K562 treated with DMSO at 1 percent for 12 hours (cell line): ENCODE measurements around the gene GBA2. TPM values are rescaled to one million over a fixed set of nuclear protein-coding genes. Genes with fewer than 3 reads are reported as not detected.

ENCODE experiments used
- total RNA-seq: library from RNA; unstranded; fragments of 300-600 nt; gene quantifications from 2 replicates; pipeline ENCODE4 v1.2.3, GENCODE V29; 2022; ENCODE audit not compliant: insufficient read depth

Gene GBA2
- 30.1 and 65.7 TPM in 2 replicates for total RNA-seq

DNA sequence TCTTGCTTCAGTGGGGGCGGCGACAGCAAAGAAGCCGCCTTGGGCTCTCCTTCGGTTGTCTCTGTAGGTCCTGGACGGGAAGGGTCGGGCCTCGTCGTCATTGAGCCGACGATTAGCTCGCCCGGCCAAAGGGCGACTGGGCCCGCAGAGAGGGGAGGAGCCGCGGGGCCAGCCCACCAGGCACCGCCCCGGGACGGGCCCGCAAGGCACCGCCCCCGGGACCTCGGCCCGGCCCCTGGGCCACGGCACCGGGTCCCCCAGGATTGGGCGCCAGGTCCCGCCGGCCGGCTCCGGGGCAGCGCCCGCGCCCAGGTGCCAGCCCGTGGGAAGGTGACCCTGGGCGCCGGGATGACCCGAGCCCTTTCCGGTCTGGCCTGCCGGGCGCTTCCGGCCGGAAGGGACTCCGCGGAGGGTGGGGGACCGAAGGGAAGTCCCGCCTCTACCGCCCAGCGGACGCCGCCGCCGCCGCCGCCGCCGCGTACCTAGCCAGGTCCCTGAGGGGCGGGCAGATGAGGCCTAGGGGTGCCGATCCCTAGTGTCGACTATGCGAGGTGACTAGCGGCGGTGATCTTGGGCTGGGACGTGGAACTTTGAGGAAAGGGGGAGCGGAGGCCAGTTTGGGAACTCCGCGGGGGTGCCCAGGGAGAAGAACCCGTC lies at the start of gene GBA2, which contains the start of gene RGP1:
GBA2 (minus strand) TSS at position 371 of the 657 bp plus-strand sequence. CDS start 524 bp downstream, outside the sequence.
RGP1 (plus strand) TSS at position 430 of the 657 bp plus-strand sequence. CDS start 469 bp downstream, outside the sequence.

DNA sequence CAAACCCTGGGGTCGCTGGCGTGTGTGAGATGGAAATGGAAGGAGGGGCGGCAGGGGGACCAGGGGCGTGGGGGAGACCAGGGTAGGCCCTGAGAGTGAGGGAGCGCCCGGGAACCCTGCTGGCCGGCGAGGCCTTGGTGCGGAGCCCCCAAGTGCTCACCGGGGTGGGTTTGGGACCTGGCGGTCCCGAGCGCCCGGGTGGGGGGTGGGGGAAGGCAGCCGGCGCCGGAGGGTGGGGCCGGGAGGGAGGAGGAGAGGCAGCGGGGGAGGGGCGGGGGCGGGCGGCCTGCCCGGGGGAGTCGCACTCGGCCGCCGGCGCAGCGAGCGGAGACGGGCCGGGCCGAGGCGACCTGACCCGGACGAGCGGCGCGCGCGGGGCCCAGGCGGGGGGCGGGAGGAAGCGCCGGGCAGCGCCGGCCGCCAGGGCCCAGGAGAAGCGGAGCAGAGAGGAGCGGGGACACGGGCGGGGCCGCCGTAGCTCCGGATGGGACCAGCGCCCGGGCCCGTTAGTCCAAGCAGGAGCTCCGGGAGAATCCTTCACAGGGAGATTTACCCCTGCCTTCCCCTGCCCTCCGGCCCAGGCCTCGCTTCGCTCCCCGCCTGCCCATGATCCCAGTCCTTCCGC lies 42.4 kb upstream of the GBA2 start, which contains the start of gene NPR2:
NPR2 (plus strand) TSS at position 295 of the 625 bp plus-strand sequence. CDS start 818 bp downstream, outside the sequence.

GRCh38 chr9:35754264-35754663 lies 5.2 kb upstream of the GBA2 start, which contains the start of gene MSMP:
TSS of gene MSMP (minus strand) at chr9:35754276. CDS start at chr9:35754129, 147 bp downstream.

GRCh38 chr9:35732185-35732799 lies 16.7 kb downstream of the GBA2 start, which contains the start of the genes CREB3 and TLN1:
TSS of gene CREB3 (plus strand) at chr9:35732666. CDS start at chr9:35732773, 107 bp downstream.
TSS of gene TLN1 (minus strand) at chr9:35732195. CDS start at chr9:35725694, 6,501 bp downstream.

DNA sequence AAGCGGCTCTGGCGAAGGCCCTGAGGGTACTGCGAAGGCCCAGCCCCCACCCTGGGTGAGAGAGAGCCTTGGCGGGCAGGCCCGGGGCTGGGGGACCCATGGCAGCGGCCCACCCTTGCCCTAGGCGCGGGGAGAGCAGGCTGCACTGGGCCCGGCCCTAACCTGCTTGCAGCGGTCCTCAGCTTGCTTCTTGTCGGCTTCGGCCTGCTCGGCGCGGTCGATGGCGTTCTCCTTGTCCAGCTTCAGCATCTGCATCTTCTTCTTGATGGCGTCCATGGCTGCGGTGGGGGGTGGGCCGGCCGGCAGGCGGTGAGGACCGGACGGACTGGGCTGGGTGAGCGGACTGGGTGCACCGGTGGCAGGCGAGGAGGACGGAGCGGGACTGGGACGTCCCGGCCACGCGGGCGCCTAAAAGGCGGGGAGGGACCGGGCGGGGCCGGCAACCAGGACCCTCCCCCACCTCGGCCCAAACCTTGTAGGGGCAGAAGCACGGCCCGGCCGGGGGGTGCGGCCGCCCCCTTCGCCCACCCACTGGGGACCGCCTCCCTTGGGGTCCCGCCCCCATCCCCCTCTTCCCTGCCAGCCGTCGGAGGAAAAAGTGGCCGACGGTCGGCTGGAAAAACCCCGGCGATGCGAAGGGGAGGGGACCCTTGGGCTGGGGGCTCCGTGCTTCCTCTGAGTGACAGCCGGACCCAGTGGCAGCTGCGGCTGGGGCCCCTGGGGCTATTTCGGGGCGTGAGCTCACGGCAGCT lies 59.3 kb downstream of the GBA2 start, which contains the start of gene TPM2:
TPM2 (minus strand) TSS at position 384 of the 752 bp plus-strand sequence; CDS start at position 276, 108 bp downstream.

Other genes with a start within 250 kb of the GBA2 start
- 10.3 and 21.6 TPM in 2 replicates for gene TESK1, start 144.0 kb downstream of the GBA2 start, total RNA-seq
- 1.2 TPM in 1 of 2 replicates, not detected in the other for gene CD72, start 130.8 kb downstream of the GBA2 start, total RNA-seq
- gene SIT1, start 98.3 kb downstream of the GBA2 start, total RNA-seq = not detected in 2 replicates
- not detected in 2 replicates for gene RMRP, start 91.2 kb downstream of the GBA2 start, total RNA-seq
- 16.5 and 19.3 TPM in 2 replicates for gene CCDC107, start 90.9 kb downstream of the GBA2 start, total RNA-seq
- 6.5 and 15.3 TPM in 2 replicates for gene ARHGEF39, start 84.0 kb downstream of the GBA2 start, total RNA-seq
- 0.68 and 6.6 TPM in 2 replicates for gene CA9, start 75.3 kb downstream of the GBA2 start, total RNA-seq
- 3.0 and 3.1 TPM in 2 replicates for gene TPM2, start 59.3 kb downstream of the GBA2 start, total RNA-seq
- gene TLN1, start 17.0 kb downstream of the GBA2 start, total RNA-seq = 73.8 and 145 TPM in 2 replicates
- 31.0 and 35.1 TPM in 2 replicates for gene CREB3, start 16.6 kb downstream of the GBA2 start, total RNA-seq
- 3.0 and 13.3 TPM in 2 replicates for gene RGP1, start 59 bp upstream of the GBA2 start, total RNA-seq
- not detected in 2 replicates for gene MSMP, start 5.0 kb upstream of the GBA2 start, total RNA-seq
- gene NPR2, start 42.4 kb upstream of the GBA2 start, total RNA-seq = 1.5 and 3.2 TPM in 2 replicates
- not detected in 2 replicates for gene SPAG8, start 63.0 kb upstream of the GBA2 start, total RNA-seq
- 60.7 and 93.3 TPM in 2 replicates for gene HINT2, start 65.8 kb upstream of the GBA2 start, total RNA-seq
- gene FAM221B, start 79.5 kb upstream of the GBA2 start, total RNA-seq = not detected in 2 replicates
- gene TMEM8B, start 80.0 kb upstream of the GBA2 start, total RNA-seq = 2.4 and 4.2 TPM in 2 replicates
- not detected in 2 replicates for gene OR13J1, start 121.2 kb upstream of the GBA2 start, total RNA-seq
- gene HRCT1, start 157.0 kb upstream of the GBA2 start, total RNA-seq = not detected in 2 replicates
- gene SPAAR, start 160.3 kb upstream of the GBA2 start, total RNA-seq = not detected in 2 replicates
- not detected in 2 replicates for gene OR2S2, start 208.9 kb upstream of the GBA2 start, total RNA-seq